Testis (tissue), 2 donors: Measurements from ENCODE around the gene UBE3C.

Experiments
- POLR2A ChIP-seq: fragments of 450-650 bp; IDR thresholded peaks from one replicate; pipeline ENCODE4 v1.6.1; 2017; ENCODE audit warnings: antibody characterized with exemption, mild to moderate bottlenecking, moderate library complexity
- TF ChIP-seq, protein P1 (sequence below), 3 experiments: fragments of 450-650 bp in 2 of 3; fragments of 200-600 bp in 1 of 3; sonication (generic) in 1 of 3; IDR thresholded peaks; one replicate each; pipeline ENCODE4 v1.5.1; 2016 to 2019; ENCODE audit warnings: antibody characterized with exemption in 3 of 3, mild to moderate bottlenecking in 2 of 3, moderate library complexity in 1 of 3

DNA sequence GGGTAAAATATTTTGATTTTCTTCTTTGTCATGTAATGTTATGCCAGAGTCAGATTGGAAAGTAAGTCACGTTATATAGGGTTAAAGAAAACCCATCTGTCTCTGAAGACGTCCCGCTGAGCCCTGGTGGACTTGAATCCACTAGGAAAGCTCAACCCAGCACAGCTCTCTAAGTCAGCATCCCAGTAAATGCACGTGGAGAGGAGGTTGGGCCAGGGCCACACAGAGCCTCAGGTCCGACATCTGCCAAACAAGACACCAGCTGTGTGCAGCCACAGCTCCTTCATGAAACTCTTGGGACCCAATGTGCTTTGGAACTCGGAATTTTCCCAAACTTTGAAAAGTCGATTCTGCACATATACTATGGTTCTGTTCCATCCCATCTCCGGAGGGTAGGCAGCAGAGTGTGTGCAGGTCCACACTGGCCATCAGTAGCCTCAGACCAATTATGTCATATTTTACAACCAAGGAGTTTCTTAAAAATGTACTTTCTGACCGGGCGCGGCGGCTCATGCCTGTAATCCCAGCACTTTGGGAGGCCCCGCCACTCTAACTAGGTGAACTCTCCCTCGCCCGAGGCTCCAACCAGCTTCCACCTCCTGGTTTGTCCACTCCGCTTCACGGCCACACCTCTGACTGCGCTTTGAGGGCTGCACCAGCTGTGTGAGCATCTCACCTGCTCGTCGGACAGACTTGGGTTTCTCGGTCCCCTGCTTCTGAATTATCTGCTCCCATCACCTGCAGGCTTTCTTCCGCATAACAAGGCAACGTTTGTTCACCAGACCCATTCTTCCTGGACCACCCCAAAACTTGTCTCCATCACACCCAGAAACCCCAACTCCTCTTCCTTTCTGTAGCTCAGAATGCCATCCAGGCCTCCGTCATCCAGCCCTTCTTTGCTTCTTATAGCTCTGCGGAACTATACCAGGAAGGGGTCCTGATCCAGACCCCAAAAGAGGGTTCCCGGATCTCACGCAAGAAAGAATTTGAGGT is 168.4 kb downstream of the UBE3C start:
- TF ChIP-seq, protein P1, sequence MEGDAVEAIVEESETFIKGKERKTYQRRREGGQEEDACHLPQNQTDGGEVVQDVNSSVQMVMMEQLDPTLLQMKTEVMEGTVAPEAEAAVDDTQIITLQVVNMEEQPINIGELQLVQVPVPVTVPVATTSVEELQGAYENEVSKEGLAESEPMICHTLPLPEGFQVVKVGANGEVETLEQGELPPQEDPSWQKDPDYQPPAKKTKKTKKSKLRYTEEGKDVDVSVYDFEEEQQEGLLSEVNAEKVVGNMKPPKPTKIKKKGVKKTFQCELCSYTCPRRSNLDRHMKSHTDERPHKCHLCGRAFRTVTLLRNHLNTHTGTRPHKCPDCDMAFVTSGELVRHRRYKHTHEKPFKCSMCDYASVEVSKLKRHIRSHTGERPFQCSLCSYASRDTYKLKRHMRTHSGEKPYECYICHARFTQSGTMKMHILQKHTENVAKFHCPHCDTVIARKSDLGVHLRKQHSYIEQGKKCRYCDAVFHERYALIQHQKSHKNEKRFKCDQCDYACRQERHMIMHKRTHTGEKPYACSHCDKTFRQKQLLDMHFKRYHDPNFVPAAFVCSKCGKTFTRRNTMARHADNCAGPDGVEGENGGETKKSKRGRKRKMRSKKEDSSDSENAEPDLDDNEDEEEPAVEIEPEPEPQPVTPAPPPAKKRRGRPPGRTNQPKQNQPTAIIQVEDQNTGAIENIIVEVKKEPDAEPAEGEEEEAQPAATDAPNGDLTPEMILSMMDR (IDR thresholded peaks at IDR 0.05): no peak
- TF ChIP-seq POLR2A: no peak
